Measurements from ENCODE around the gene ZNF575. TPM values are rescaled to one million over a fixed set of nuclear protein-coding genes. Genes with fewer than 3 reads are reported as not detected.
A peak's percentile ranks its signal among the peaks of the same experiment; 100 is the strongest.

Gene ZNF575
- total and polyA plus RNA-seq, 2 experiments from 2014 or later = 0.10 to 0.65 TPM

DNA sequence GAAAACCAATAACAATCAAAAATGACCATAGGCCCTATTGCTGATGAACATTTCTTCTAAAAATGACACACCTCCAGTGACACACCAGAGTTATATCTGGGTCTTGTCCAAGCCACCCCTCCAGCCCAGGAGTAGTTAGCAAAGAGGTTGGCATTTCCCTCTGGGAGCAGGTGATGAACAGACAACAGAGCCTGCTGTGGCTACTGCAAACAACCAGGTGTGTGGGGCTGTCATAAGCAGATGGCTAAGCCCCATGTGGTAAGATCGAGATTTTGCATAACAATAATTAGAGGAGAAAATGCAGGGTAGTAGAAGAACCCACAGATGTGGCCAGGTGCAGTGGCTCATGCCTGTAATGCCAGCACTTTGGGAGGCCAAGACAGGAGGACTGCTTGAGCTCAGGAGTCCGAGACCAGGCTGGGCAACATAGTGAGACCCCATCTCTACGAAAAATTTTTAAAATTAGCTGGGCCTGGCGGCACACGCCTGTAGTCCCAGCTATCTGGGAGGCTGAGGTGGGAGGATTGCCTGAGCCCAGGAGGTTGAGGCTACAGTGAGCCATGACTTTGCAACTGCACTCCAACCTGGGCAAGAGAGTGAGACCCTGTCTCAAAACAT, 37.3 kb downstream of the ZNF575 start:
- DNase-seq (ENCODE audit: low spot score) = peak; percentile 54
- Histone ChIP-seq H3K36me3 (ENCODE audit: insufficient read depth) (no peaks in the 10 kb centered on the region), H3F3A (replicated peaks; ENCODE audit: low read depth) (no peaks in the 10 kb centered on the region), H3K4me2 (no peak overlapping the region), H3K27me3 (ENCODE audit: insufficient read depth) (no peaks in the 10 kb centered on the region), H3K79me2 (replicated peaks; ENCODE audit: insufficient read depth) (0 out of 2 replicates have a peak, but pooled peaks cover 10% of the 10 kb centered on the region), H3K27ac (ENCODE audit: low read depth) (peak overlapping the region; percentile 39; the same call in 1 of the 2 replicates), H2AFZ (no peak overlapping the region), H3K4me1 (ENCODE audit: insufficient read depth) (peaks cover 3% of the 10 kb centered on the region; the same call in 1 of the 2 replicates), H3K4me3 (no peak overlapping the region), H3K9me2 (ENCODE audit: insufficient read depth) (no peaks in the 10 kb centered on the region), H4K20me1 (replicated peaks; ENCODE audit: insufficient read depth) (no peaks in the 10 kb centered on the region; the same call in 1 of the 2 replicates)
- ATAC-seq = peak; percentile 52
- no peak for TF ChIP-seq NANOG (IDR thresholded peaks at IDR 0.05; ENCODE audit: borderline replicate concordance)
- TF ChIP-seq CTCF (conservative IDR thresholded peaks at IDR 0.05; ENCODE audit: low read depth in 2 of 2) = no peak
- TF ChIP-seq ZNF462 (CRISPR knock-in tag; IDR thresholded peaks at IDR 0.05) = no peak
- no peak for TF ChIP-seq EZH2 (IDR thresholded peaks at IDR 0.05; ENCODE audit: low read depth, unreplicated experiment)
- no peak for TF ChIP-seq POLR2AphosphoS5 (IDR thresholded peaks at IDR 0.05; ENCODE audit: low read depth)
- TF ChIP-seq ZNF114 (CRISPR knock-in tag; IDR thresholded peaks at IDR 0.05) = no peak
- no peak for TF ChIP-seq STAT1 (IDR thresholded peaks at IDR 0.05; ENCODE audit: unreplicated experiment)
- TF ChIP-seq, protein P1, sequence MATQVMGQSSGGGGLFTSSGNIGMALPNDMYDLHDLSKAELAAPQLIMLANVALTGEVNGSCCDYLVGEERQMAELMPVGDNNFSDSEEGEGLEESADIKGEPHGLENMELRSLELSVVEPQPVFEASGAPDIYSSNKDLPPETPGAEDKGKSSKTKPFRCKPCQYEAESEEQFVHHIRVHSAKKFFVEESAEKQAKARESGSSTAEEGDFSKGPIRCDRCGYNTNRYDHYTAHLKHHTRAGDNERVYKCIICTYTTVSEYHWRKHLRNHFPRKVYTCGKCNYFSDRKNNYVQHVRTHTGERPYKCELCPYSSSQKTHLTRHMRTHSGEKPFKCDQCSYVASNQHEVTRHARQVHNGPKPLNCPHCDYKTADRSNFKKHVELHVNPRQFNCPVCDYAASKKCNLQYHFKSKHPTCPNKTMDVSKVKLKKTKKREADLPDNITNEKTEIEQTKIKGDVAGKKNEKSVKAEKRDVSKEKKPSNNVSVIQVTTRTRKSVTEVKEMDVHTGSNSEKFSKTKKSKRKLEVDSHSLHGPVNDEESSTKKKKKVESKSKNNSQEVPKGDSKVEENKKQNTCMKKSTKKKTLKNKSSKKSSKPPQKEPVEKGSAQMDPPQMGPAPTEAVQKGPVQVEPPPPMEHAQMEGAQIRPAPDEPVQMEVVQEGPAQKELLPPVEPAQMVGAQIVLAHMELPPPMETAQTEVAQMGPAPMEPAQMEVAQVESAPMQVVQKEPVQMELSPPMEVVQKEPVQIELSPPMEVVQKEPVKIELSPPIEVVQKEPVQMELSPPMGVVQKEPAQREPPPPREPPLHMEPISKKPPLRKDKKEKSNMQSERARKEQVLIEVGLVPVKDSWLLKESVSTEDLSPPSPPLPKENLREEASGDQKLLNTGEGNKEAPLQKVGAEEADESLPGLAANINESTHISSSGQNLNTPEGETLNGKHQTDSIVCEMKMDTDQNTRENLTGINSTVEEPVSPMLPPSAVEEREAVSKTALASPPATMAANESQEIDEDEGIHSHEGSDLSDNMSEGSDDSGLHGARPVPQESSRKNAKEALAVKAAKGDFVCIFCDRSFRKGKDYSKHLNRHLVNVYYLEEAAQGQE (IDR thresholded peaks at IDR 0.05; ENCODE audit: unreplicated experiment) = no peak
- no peak for TF ChIP-seq ETS1 (IDR thresholded peaks at IDR 0.05)
- TF ChIP-seq EZH2phosphoT487 (IDR thresholded peaks at IDR 0.05; ENCODE audit: unreplicated experiment) = no peak
- no peak for TF ChIP-seq CREB1 (CRISPR knock-in tag; IDR thresholded peaks at IDR 0.05; ENCODE audit: low read depth)
- no peak for TF ChIP-seq ZNF331 (CRISPR knock-in tag; IDR thresholded peaks at IDR 0.05; ENCODE audit: low read depth)
- no peak for TF ChIP-seq JUNB (IDR thresholded peaks at IDR 0.05; ENCODE audit: unreplicated experiment)
- Mint-ChIP-seq H3K4me1 (peaks cover 5% of the 10 kb centered on the region), H3K4me3 (no peak overlapping the region), H3K36me3 (ENCODE audit: low read depth) (peaks cover 23% of the 10 kb centered on the region), H3K27me3 (ENCODE audit: insufficient read depth, low read depth, poor library complexity) (peaks cover 5% of the 10 kb centered on the region), H3K27ac (peak overlapping the region; percentile 49; the same call in 1 of the 2 replicates), H3K9me3 (no peaks in the 10 kb centered on the region)

Measured in GM23338 (cell line).